ENCODE data around the gene MEI1.
"Not testable (repeated sequence)": the region's sequence is repeated elsewhere in the genome, so short reads cannot be mapped to it uniquely, and the experiment has no call there.

The MEI1 gene

GRCh38 chr22:41822317-41823057, 123.2 kb downstream of the MEI1 start:
- no peak for DNase-seq (ENCODE audit: low spot score)

GRCh38 chr22:41823797-41824196, 124.5 kb downstream of the MEI1 start:
- DNase-seq (ENCODE audit: low spot score), result no peak

GRCh38 chr22:41825376-41825775, 126.1 kb downstream of the MEI1 start:
- no peak for DNase-seq (ENCODE audit: low spot score)

- DNase-seq (ENCODE audit: low spot score), result no peak
Observed at GRCh38 chr22:41826021-41826420, 126.7 kb downstream of the MEI1 start.

- DNase-seq (ENCODE audit: low spot score), result no peak
Observed at GRCh38 chr22:41826430-41827383, 127.4 kb downstream of the MEI1 start.

- DNase-seq (ENCODE audit: low spot score), result no peak
Observed at GRCh38 chr22:41827671-41828070, 128.4 kb downstream of the MEI1 start.

GRCh38 chr22:41828516-41828915, 129.2 kb downstream of the MEI1 start:
- DNase-seq (ENCODE audit: low spot score), result no peak

GRCh38 chr22:41830174-41830573, 130.9 kb downstream of the MEI1 start:
- no peak for DNase-seq (ENCODE audit: low spot score)

- no peak for DNase-seq (ENCODE audit: low spot score)
Observed at GRCh38 chr22:41831383-41831782, 132.1 kb downstream of the MEI1 start.

- peak; percentile 36 for DNase-seq (ENCODE audit: low spot score)
Observed at GRCh38 chr22:41831828-41832552, 132.7 kb downstream of the MEI1 start.

GRCh38 chr22:41832553-41833368, 133.5 kb downstream of the MEI1 start, which contains the start of gene SREBF2:
SREBF2 (plus strand) TSS chr22:41833105; CDS start chr22:41833271, 166 bp downstream.
- peak; percentile 100 for DNase-seq (ENCODE audit: low spot score)

- peak; percentile 48 for DNase-seq (ENCODE audit: low spot score)
Observed at GRCh38 chr22:41833369-41834004, 134.2 kb downstream of the MEI1 start.

GRCh38 chr22:41834005-41834944, 135.0 kb downstream of the MEI1 start:
- no peak for DNase-seq (ENCODE audit: low spot score)

GRCh38 chr22:41835462-41835861, 136.2 kb downstream of the MEI1 start:
- not testable (repeated sequence) for DNase-seq (ENCODE audit: low spot score)

- no peak for DNase-seq (ENCODE audit: low spot score)
Observed at GRCh38 chr22:41836551-41836950, 137.2 kb downstream of the MEI1 start.

- no peak for DNase-seq (ENCODE audit: low spot score)
Observed at GRCh38 chr22:41838842-41839618, 139.7 kb downstream of the MEI1 start.

- no peak for DNase-seq (ENCODE audit: low spot score)
Observed at GRCh38 chr22:41840216-41840615, 140.9 kb downstream of the MEI1 start.

- no peak for DNase-seq (ENCODE audit: low spot score)
Observed at GRCh38 chr22:41841085-41841712, 141.9 kb downstream of the MEI1 start.
